ENCODE measurements around the gene NYAP1.

DNA sequence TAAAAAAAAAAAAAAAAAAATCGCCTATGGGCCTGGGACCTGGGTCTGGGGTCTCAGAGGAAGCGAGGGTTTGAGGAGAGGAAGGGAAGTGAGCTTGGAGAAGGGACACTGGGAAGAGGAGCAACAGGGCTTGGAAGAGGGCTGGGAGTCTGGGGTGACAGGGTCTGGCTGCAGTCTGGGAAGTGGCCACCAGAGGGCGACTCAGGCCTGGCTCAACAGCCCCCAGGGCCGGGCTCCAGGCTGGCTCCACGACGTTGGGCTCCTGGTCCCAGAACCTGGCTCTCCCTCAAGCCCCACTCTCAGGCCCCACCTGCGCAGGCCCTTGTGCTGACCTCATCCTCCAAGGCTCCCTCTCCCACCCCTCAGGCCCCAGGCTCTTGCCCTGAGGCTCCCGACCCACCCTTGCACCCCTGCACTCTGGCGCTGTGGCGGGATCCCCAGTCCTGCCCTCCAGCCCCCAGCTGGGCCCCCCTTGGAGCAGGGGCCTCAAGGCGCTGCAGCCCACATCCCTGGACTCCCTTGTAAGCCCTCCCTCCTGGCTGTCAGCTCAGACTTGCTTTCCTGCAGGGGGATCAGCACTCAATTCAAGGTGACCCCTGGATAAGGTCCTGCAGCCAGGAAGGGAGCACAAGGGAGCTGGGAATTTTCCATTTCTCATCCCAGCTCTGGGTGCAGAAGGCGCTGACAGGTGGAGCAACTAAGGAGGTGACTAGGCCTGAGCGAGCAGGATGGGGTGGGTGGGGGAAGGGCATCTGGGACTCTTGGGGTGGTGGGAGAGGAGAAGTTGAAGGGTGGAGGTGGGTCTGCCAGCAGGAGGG is 14.3 kb upstream of the NYAP1 start:
- TF ChIP-seq, protein P1, sequence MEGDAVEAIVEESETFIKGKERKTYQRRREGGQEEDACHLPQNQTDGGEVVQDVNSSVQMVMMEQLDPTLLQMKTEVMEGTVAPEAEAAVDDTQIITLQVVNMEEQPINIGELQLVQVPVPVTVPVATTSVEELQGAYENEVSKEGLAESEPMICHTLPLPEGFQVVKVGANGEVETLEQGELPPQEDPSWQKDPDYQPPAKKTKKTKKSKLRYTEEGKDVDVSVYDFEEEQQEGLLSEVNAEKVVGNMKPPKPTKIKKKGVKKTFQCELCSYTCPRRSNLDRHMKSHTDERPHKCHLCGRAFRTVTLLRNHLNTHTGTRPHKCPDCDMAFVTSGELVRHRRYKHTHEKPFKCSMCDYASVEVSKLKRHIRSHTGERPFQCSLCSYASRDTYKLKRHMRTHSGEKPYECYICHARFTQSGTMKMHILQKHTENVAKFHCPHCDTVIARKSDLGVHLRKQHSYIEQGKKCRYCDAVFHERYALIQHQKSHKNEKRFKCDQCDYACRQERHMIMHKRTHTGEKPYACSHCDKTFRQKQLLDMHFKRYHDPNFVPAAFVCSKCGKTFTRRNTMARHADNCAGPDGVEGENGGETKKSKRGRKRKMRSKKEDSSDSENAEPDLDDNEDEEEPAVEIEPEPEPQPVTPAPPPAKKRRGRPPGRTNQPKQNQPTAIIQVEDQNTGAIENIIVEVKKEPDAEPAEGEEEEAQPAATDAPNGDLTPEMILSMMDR (IDR thresholded peaks at IDR 0.05) = peak; percentile 99
- no peak for TF ChIP-seq ZFX (IDR thresholded peaks at IDR 0.05; ENCODE audit: borderline replicate concordance)

All from 22Rv1 (cell line).